AG09319 (cell line): Measurements from ENCODE around the gene CCDC7.
A peak's percentile ranks its signal among the peaks of the same experiment; 100 is the strongest.
"Not testable (repeated sequence)": the region's sequence is repeated elsewhere in the genome, so short reads cannot be mapped to it uniquely, and the experiment has no call there.

Source experiments
- DNase-seq: peaks from one replicate; pipeline ENCODE4 v3.0.0-alpha.2; 2010; ENCODE audit warnings: low read depth; ENCODE audit errors: extremely low read depth
- CTCF ChIP-seq: IDR thresholded peaks from 2 replicates; pipeline ENCODE4 v1.5.1; 2011; ENCODE audit warnings: low read depth, mild to moderate bottlenecking, inconsistent platforms, low read length, moderate library complexity

Gene CCDC7

DNA sequence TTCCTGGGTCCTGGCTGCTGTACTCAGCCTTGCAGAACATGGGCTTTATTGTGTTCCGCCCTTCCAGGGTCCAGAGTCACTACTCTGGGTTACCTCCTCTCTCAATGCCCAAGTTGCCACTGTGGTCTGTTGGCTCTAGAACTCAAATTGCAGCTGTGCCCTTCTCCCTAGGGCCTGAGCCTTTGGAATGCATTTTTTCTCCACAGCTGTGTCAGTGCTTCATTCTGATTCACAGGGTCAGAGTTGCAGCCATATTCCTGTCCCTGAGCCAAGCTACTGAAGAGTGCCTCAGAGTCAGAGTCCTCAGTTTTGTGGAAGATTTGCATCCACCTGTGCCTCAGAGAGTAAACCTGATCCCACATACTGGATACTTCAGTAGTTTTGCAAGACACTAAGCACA, 344.5 kb downstream of the CCDC7 start:
- TF ChIP-seq CTCF = no peak
- no peak for DNase-seq

- TF ChIP-seq CTCF = no peak
- DNase-seq = no peak
Observed at GRCh38 chr10:32793033-32793432, 347.1 kb downstream of the CCDC7 start.

DNA sequence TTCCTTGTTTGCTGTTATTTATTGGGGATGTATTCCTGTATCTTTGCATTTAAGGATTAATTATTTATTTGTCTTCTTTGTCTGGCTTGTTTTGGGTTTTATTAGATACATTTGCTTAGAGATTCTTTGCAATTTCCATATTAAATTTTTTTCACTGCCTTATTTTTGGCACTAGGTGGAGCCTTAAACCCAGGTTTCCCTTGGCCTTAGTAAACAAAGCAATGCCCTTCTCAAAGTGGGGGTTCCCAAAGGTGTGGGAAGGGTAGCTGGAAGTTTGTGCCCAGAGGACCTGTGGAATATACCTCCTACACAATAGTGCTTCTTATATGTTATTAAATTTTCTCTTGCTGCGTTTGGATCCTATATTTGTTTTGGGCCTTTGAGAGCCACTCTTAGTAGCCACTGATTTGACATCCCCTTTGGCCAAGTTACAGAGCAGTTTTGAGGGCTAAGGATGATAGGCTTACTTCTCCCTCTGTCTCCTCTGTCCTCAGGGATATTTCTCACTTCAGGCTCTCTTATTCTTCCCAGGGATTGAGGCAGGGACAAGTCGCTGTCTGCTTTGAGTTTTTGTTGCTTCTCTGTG, 349.8 kb downstream of the CCDC7 start:
- no peak for DNase-seq
- TF ChIP-seq CTCF = peak; percentile 70

- DNase-seq = not testable (repeated sequence)
Observed at GRCh38 chr10:32797393-32797792, 351.5 kb downstream of the CCDC7 start.

- DNase-seq = no peak
- no peak for TF ChIP-seq CTCF
Observed at GRCh38 chr10:32846974-32847373, 401.0 kb downstream of the CCDC7 start.

- no peak for DNase-seq
- TF ChIP-seq CTCF = no peak
Observed at GRCh38 chr10:32851301-32851700, 405.4 kb downstream of the CCDC7 start.

DNA sequence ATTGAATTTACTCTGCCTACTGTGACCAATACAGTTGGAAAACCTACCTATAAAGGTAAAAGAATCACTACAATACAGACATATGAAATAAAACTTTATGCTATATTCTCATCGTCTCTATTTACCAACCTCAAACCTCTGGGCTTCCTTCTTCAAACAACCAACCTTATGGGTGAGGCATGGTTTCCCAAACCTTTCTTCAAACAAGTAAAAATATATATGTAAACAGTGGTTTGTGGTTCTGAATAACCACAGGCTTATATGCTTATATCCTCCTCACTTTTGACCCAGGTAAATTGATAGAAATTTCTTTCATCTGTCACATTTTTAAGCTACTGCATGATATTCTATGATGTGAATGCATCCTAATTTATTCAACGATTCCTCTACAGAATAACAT, 408.5 kb downstream of the CCDC7 start:
- DNase-seq = no peak
- no peak for TF ChIP-seq CTCF

GRCh38 chr10:32865170-32865569, 419.2 kb downstream of the CCDC7 start:
- TF ChIP-seq CTCF = no peak
- no peak for DNase-seq
